HG03135 (cell line): ENCODE measurements around the gene ARRB1.

ENCODE experiments used
- ATAC-seq: cut with Tn5 transposase; IDR thresholded peaks from one replicate; pipeline ENCODE4 v1.9.1; 2021; ENCODE audit warnings: mild to moderate bottlenecking, moderate library complexity; ENCODE audit not compliant: unreplicated experiment

The ARRB1 gene

GRCh38 chr11:75303544-75304224 is 47.8 kb downstream of the ARRB1 start:
- ATAC-seq, result no peak

- ATAC-seq, result no peak
Measured at GRCh38 chr11:75302371-75302770, 49.1 kb downstream of the ARRB1 start.

GRCh38 chr11:75301601-75302345 is 49.7 kb downstream of the ARRB1 start:
- no peak for ATAC-seq

GRCh38 chr11:75301131-75301530 is 50.3 kb downstream of the ARRB1 start:
- no peak for ATAC-seq

- ATAC-seq, result no peak
Measured at GRCh38 chr11:75298976-75299260, 52.5 kb downstream of the ARRB1 start.

- no peak for ATAC-seq
Measured at GRCh38 chr11:75298191-75298975, 53.1 kb downstream of the ARRB1 start.

GRCh38 chr11:75293903-75294302 is 57.6 kb downstream of the ARRB1 start:
- ATAC-seq, result no peak

GRCh38 chr11:75292943-75293342 is 58.5 kb downstream of the ARRB1 start:
- ATAC-seq, result no peak

- ATAC-seq, result no peak
Measured at GRCh38 chr11:75291741-75292140, 59.7 kb downstream of the ARRB1 start.

GRCh38 chr11:75289919-75290318 is 61.5 kb downstream of the ARRB1 start:
- ATAC-seq, result no peak

GRCh38 chr11:75289511-75289760 is 62.0 kb downstream of the ARRB1 start:
- no peak for ATAC-seq

GRCh38 chr11:75287579-75287978 is 63.9 kb downstream of the ARRB1 start:
- ATAC-seq, result no peak

GRCh38 chr11:75286826-75287465 is 64.5 kb downstream of the ARRB1 start:
- ATAC-seq, result no peak

GRCh38 chr11:75285776-75286360 is 65.6 kb downstream of the ARRB1 start:
- no peak for ATAC-seq

GRCh38 chr11:75283391-75283931 is 68.0 kb downstream of the ARRB1 start:
- no peak for ATAC-seq

GRCh38 chr11:75281469-75282095 is 69.9 kb downstream of the ARRB1 start:
- no peak for ATAC-seq

GRCh38 chr11:75280770-75281468 is 70.5 kb downstream of the ARRB1 start:
- ATAC-seq, result no peak

- ATAC-seq, result no peak
Measured at GRCh38 chr11:75280227-75280701, 71.2 kb downstream of the ARRB1 start.

GRCh38 chr11:75279273-75279672 is 72.2 kb downstream of the ARRB1 start:
- ATAC-seq, result no peak
